PFSK-1 (cell line): Measurements from ENCODE around the gene MTUS2.

Experiments used
- POLR2AphosphoS5 ChIP-seq: IDR thresholded peaks from 2 replicates; pipeline ENCODE4 v1.6.1; 2012; ENCODE audit warnings: low read depth, mild to moderate bottlenecking, control low read depth, low read length, moderate library complexity
- SIN3A ChIP-seq: IDR thresholded peaks from 2 replicates; pipeline ENCODE4 v1.6.1; 2012; ENCODE audit warnings: mild to moderate bottlenecking, low read length, moderate library complexity, borderline replicate concordance; ENCODE audit not compliant: insufficient read depth

- TF ChIP-seq SIN3A (no peak), POLR2AphosphoS5 (no peak)
Observed at GRCh38 chr13:29117663-29118062, 297.5 kb downstream of the MTUS2 start.
